NCI-H2227 treated with DMSO at 0.1 percent for 48 hours (cell line): Measurements from ENCODE around the gene PTPRK.

Experiments
- DNase-seq: peaks from one replicate; lab custom pipeline; 2025; lab: John Stamatoyannopoulos, UW

Gene PTPRK

DNA sequence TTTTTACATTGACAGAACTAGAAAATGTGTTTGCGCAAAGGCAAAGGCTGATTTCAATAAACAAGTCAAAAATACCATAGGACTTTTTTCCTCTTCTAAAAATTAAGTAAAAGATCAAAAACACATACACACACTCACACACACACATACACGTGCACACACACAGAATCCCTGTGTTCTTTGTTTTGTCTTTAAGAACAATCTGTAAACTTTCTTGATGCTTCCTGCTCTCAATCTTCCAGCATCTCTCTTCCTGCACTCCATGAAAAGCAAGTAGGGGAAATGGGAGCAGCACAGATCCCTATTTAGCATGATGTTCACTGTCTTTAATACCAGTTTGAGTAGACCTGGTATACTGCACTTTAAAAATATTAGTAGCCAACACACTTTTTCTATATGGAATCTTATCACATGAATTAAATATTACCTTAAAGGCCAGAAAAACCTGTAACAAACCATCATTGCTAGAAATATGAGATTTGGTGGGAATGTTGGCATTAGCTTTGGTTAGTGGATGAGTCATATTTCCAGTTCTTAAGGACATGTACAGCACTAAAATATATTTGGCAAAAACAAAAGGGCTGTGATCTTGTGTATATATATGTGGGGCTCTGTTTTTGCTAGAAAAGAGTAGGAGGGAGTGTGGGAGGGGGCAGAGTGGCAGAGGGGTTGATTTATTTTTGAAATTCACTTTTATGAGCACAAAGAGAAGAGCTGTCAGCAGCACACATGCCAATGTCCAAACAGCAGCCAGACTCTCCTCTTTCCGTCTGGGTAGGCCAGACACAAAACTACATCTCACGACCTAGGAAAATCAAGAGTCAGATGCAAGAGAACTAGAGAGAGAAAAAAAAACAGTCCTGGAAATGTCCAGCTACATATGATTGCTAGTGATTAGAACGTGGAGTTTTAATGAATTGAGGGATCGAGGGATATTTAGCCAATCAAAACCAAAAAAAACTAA lies 4.6 kb downstream of the PTPRK start:
- DNase-seq, result no peak

DNA sequence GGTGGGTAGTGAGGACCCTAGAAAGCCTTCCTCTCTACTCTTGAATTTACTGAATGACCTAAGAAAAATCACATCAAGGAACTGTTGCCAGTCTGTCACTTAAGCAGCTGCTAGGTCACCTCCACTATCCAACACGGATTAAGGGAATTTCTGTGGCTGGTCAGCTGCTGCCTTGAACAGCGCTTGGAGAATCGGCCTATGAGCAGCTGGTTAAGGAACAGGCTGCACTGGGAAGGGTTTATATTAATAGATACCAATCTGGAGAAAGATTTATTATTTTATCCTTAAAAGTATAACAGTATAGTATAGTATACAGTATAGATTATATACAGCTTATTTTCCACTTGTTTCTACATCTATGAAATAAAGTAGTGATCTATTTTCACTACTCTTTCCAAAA lies 6.5 kb downstream of the PTPRK start:
- DNase-seq, result no peak

DNA sequence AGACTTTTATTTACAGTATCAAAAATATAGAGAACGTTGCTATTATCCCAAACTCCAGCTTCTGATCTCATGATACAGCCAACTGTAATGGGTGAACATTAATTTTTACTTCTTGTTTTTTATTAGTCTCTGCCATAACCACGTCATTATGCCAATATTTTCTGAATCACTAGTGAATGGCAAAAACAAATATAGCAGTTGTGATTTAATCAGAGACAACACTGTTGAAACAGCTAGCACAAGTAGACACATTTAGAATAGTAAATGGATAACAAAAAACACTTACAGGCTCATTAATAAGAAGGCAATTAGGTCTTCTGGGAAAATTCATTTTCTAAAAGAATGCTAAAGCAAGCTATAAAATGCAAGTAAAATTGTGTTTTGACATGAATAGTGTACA lies 8.1 kb downstream of the PTPRK start:
- DNase-seq, result no peak

DNA sequence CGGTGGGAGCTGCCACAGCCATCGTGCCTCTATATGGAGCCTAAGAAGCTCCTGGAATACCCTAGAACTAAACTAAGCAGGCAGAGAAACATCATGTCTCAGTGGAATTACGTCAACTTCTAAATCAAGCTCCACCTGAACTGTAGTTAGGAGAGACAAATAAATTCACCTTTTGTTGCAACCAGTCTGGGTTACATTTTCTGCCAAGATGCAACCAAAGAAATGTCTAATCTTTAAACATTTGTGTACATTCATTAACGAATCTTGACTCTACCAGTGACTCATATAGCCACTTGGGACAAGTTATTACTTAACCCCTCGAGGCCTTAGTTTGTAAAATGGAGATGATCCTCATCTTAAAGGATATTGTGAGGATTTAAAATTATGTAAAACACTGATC lies 8.9 kb downstream of the PTPRK start:
- DNase-seq, result no peak

DNA sequence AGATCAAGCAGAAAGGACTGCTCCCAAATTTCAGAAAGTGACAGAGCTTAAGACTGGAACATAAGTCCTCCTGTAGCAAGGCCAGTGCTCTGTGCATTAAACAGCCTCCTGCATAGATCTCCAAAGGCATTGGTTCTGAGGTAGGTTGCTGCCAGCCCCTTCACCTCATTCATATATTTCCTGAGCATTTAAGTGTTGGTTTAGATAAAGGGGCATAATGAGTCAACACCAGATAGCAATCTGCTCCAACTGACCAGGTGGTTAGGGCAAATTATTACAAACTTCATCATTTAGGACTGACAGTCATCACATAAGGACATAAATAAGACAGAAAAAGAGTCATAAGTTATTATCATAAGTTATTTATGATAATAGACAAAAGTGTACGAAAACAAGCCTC lies 10.7 kb downstream of the PTPRK start:
- no peak for DNase-seq

DNA sequence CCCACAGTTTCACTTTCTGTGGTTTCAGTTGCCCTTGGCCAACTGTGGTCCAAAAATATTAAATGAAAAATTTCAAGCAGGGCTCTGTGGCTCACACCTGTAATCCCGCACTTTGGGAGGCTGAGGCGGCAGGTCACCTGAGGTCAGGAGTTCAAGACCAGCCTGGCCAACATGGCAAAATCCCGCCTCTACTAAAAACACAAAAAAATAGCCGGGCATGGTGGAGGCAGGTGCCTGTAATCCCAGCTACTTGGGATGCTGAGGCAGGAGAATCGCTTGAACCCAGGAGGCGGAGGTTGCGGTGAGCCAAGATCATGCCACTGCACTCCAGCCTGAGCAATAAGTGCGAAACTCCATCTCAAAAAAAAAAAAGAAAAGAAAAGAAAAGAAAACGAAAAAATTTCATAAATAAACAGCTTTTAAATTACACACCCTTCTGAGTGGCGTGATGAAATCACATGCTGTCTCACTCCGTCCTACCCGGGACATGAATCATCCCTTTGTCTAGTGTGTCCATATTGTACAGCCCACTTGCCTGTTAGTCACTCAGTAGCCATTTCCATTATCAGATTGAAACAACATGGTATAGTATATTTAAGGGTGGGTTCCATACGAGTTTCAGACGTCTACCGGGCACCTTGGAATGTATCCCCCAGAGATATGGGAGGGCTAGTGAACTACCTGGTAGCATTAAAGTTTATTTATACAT lies 11.7 kb downstream of the PTPRK start:
- DNase-seq, result no peak

- no peak for DNase-seq
Measured at GRCh38 chr6:128507337-128508310, 12.8 kb downstream of the PTPRK start.

DNA sequence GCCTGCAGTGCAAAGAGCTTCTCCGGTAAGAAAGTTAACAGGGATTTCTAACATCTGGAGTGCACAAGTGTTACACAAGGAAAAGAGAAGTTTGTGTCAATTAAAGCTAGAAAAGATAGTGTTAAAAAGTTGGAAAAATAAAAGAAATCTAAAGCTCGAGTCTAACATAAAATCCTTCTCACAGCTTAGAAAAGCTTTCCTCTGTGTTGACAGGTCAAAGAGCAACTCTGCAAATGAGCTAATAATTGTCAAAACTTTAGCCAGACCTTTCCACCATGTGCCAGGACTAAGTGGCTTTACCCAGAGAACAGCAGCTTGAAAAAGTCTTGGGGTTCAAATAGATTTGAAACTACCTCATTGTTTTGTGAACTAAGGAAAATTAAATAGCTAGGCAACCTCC lies 14.8 kb downstream of the PTPRK start:
- DNase-seq, result no peak

- DNase-seq, result no peak
Measured at GRCh38 chr6:128504003-128504654, 16.3 kb downstream of the PTPRK start.

GRCh38 chr6:128500749-128501600 lies 19.4 kb downstream of the PTPRK start:
- DNase-seq, result no peak

DNA sequence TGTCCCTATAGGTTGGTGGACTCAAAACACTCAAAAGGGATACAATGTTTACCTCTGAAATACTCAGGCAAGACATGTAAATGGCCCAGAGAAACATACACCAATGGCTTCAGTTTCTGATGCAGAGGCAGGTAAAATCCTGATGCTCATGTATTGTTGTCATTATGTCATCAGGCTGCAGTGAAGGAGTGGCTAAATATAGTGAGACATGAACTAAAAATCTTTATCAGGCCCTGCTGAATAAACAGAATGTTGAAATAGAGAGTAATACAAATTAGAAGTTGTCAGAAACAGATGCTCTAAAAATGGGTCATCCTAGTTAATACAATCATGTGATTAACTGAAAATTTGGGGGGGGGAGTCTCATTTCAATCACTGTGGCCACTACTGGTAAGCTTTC lies 20.4 kb downstream of the PTPRK start:
- no peak for DNase-seq

GRCh38 chr6:128499079-128499731 lies 21.2 kb downstream of the PTPRK start:
- DNase-seq, result no peak

- no peak for DNase-seq
Measured at GRCh38 chr6:128498234-128498633, 22.2 kb downstream of the PTPRK start.

- no peak for DNase-seq
Measured at GRCh38 chr6:128495536-128496333, 24.7 kb downstream of the PTPRK start.

- peak; percentile 32 for DNase-seq
Measured at GRCh38 chr6:128494440-128494839, 26.0 kb downstream of the PTPRK start.

- DNase-seq, result no peak
Measured at GRCh38 chr6:128493877-128494276, 26.5 kb downstream of the PTPRK start.

- no peak for DNase-seq
Measured at GRCh38 chr6:128492386-128492785, 28.0 kb downstream of the PTPRK start.

DNA sequence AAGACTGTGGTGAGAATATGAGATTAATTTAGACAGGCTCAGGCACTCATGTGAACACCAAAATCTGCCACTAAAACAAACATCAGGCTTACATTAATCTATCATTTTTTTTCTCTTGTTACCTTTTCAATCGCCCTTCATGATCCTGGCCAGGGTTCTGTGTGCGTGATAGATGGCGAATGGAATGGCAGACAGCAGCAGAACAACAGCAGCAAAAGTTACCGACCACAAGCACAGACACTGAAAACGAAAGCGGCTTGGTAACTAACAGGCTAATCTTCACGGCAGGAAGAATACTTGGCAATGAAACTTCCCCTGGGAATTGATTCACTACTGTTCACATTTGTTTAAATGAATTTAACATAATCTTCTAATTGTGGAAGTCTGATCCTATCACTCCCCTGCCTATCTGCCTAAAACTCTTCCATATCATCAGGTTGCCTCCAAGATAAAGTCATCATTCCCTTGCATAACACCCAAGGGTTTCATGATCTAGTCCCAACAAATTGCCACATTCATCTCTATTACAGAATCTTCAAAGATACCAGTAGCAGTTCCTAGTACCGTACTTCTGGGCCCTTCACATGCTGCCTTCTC lies 28.7 kb downstream of the PTPRK start:
- no peak for DNase-seq

GRCh38 chr6:128491100-128491581 lies 29.3 kb downstream of the PTPRK start:
- no peak for DNase-seq
